Measurements from ENCODE around the gene WNT3A. TPM values are rescaled to one million over a fixed set of nuclear protein-coding genes. Genes with fewer than 3 reads are reported as not detected.

The WNT3A gene
- total RNA-seq, 4 donors from 2014 or later = 1.9 to 4.1 (median 3.5) TPM

DNA sequence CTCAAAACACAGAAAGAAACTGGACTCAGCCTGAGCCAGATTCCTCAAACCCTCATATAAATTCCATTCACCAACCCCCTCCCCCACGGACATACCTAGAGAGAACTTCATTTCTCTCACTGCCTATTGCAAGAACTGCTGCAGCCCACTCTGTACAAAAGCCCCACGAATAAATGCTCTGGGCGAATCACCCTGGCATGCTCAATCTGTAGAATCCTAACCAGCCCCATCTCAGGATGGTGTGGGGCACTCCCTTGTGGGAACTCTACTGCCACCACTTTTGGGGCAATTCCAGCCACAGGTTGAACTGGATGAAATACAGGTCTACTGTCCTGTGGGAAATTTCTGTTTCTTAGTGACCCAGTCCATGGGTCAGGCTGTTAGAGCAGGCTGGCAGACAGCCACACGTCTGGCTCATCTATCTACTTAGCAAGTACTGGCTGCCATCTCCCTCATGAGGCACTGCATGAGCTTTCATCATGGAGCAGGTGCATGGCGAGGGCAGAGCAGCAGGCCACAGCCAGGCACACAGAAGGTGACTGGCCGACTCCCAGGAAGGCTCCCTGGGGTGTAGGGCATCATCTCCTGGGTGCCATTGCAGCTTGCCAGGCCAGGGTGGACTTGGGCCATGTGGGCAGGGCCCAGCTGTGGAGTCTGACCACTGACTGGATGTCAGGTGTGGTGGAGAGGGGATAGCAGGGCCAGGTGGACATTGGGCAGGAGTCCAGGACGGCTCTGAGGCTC is 97.9 kb downstream of the WNT3A start:
- intact Hi-C loops (cut with DNase I; ENCODE audit: low total_unique reads) = no loop called here
- H3K4me3 ChIP-seq (ENCODE audit: low read depth, poor library complexity, severe bottlenecking) = no peak overlapping the region
- TF ChIP-seq, protein P1, sequence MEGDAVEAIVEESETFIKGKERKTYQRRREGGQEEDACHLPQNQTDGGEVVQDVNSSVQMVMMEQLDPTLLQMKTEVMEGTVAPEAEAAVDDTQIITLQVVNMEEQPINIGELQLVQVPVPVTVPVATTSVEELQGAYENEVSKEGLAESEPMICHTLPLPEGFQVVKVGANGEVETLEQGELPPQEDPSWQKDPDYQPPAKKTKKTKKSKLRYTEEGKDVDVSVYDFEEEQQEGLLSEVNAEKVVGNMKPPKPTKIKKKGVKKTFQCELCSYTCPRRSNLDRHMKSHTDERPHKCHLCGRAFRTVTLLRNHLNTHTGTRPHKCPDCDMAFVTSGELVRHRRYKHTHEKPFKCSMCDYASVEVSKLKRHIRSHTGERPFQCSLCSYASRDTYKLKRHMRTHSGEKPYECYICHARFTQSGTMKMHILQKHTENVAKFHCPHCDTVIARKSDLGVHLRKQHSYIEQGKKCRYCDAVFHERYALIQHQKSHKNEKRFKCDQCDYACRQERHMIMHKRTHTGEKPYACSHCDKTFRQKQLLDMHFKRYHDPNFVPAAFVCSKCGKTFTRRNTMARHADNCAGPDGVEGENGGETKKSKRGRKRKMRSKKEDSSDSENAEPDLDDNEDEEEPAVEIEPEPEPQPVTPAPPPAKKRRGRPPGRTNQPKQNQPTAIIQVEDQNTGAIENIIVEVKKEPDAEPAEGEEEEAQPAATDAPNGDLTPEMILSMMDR (IDR thresholded peaks at IDR 0.05) = no peak
- TF ChIP-seq POLR2A (IDR thresholded peaks at IDR 0.05) = no peak
- DNase-seq (ENCODE audit: low spot score in 2 of 2) = peak in 1 of 2 donors; percentile 78
- WGBS, 2 donors = 61 to 62% methylated on average over 7 of the region's 7 CpGs

DNA sequence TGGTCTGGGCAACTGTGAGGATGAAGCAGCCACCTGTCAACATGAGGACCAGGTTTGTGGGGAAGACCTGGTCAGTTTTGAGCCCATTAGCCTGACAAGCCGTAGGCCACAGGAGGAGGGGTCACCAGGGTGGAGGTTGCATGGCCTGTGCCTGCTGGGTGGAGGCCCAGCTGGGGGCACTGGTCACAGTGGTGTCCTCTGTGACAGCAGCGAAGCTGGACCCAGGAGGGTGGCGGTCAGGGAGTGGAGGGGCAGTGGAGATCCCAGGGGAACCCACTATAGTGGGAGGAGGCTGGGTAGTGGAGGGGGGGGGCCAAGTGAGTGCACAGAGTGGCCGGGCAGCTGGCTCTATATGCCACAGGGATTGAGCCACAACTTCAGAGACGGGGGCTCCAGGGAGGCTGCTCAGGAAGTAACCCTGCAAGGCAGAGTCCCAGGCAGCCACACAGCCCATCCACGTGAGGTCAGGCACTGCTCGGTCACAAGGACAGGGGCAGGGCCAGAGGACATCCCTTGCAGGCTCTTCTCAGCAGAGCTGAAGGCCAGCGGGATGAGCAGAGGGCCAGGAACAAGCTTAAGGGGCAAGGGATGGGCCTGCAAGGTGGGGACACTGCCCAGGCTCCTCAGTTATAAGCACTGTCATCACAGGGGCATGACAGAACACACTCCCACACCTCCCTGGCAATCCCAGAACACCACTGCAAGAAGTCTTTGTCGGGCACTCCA is 98.6 kb downstream of the WNT3A start:
- intact Hi-C loops (cut with DNase I; ENCODE audit: low total_unique reads) = no loop called here
- 79 to 82% methylated on average over 9 of the region's 9 CpGs for WGBS, 2 donors
- DNase-seq (ENCODE audit: low spot score in 2 of 2) = peak in 1 of 2 donors; percentile 83
- TF ChIP-seq, protein P1 (IDR thresholded peaks at IDR 0.05) = no peak
- TF ChIP-seq POLR2A (IDR thresholded peaks at IDR 0.05) = no peak
- no peak overlapping the region for H3K4me3 ChIP-seq (ENCODE audit: low read depth, poor library complexity, severe bottlenecking)

DNA sequence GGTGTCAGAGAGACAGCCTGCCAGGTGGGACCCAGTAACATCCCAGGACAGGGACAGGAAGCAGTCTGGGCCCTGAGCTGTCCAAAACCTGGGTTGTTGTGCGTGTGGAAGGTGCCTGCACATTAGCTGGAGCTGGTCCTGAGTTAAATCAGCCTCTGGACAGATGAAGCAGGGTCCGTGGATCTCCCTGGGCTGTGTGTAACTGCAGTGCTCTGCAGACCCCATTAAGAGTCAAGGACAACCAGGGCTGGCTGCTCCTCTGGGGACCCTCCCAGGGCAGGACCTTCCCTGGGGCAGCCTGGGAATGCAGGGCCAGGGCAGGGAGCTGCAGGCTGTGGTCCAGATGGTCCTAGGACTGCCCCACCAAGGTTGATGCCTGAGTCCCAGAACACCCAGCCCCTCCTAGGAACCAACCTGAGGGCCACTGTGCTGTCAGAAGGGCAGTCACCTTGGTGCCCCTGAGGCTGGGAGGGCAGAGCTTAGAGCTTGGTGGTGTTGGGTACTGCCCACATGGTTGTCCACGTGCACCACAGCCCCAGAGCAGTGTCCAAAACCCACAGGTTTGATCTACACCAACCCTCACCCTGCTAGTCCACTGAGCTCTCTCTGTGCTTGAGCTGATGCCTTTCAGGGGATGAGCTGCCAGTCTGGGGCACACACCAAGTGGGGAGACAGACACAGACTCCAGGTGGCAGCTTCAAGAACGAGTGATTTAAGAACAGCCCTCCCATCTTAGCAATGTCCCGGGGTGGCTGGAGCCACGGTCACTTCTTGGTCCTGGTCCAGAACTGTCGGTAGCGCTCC is 99.4 kb downstream of the WNT3A start:
- peak in 1 of 2 donors; percentile 82 for DNase-seq (ENCODE audit: low spot score in 2 of 2)
- TF ChIP-seq, protein P1 (IDR thresholded peaks at IDR 0.05) = no peak
- no peak for TF ChIP-seq POLR2A (IDR thresholded peaks at IDR 0.05)
- 77 to 87% methylated on average over 7 to 8 of the region's 8 CpGs for WGBS, 2 donors
- intact Hi-C loops (cut with DNase I; ENCODE audit: low total_unique reads) = no loop called here
- H3K4me3 ChIP-seq (ENCODE audit: low read depth, poor library complexity, severe bottlenecking) = no peak overlapping the region

- no peak for DNase-seq (ENCODE audit: low spot score in 2 of 2)
- TF ChIP-seq POLR2A (IDR thresholded peaks at IDR 0.05) = no peak
- TF ChIP-seq, protein P1 (IDR thresholded peaks at IDR 0.05) = no peak
- H3K4me3 ChIP-seq (ENCODE audit: low read depth, poor library complexity, severe bottlenecking) = no peak overlapping the region
- intact Hi-C loops (cut with DNase I; ENCODE audit: low total_unique reads) = no loop called here
- 89 to 90% methylated on average over 9 of the region's 9 CpGs for WGBS, 2 donors
Observed at GRCh38 chr1:228106800-228107054, 99.9 kb downstream of the WNT3A start.

GRCh38 chr1:228107636-228108035 is 100.8 kb downstream of the WNT3A start:
- TF ChIP-seq, protein P1 (IDR thresholded peaks at IDR 0.05) = no peak
- WGBS, 2 donors = 89 to 90% methylated on average over 17 to 18 of the region's 19 CpGs
- H3K4me3 ChIP-seq (ENCODE audit: low read depth, poor library complexity, severe bottlenecking) = no peak overlapping the region
- intact Hi-C loops (cut with DNase I; ENCODE audit: low total_unique reads) = no loop called here
- peak in 1 of 2 donors; percentile 82 for DNase-seq (ENCODE audit: low spot score in 2 of 2)
